IMR-90 (cell line): ENCODE data around the gene C10orf90. TPM values are rescaled to one million over a fixed set of nuclear protein-coding genes. Genes with fewer than 3 reads are reported as not detected.

Experiments
- ATAC-seq: fragments of 200-7000 bp; cut with Tn5 transposase; 2 replicates; pipeline ENCODE4 v1.9.1; 2020; ENCODE audit warnings: low read depth, mild to moderate bottlenecking, moderate library complexity
- BruUV-seq: library from RNA; stranded (reverse); fragments of 400-500 nt; replicated peaks from 2 replicates; lab custom pipeline; 2021; lab: Mats Ljungman, UMichigan
- CTCF ChIA-PET: fragments of 300-600 bp; formaldehyde crosslinking; extraction: SDS; loops from one replicate; lab custom pipeline; 2021; ENCODE audit warnings: antibody characterized with exemption; lab: Yijun Ruan, JAX
- POLR2A ChIA-PET: fragments of 300-600 bp; sonication (Branson Sonifier 250); formaldehyde crosslinking; loops from one replicate; lab custom pipeline; 2022; ENCODE audit warnings: antibody characterized with exemption; ENCODE audit not compliant: unreplicated experiment; lab: Charles Lee
- DNase-seq: peaks from one replicate; pipeline ENCODE4 v3.0.0; 2013
- H2AFZ ChIP-seq: replicated peaks from 2 replicates; pipeline ENCODE3; 2013; ENCODE audit warnings: low read length, mild to moderate bottlenecking; ENCODE audit not compliant: poor library complexity
- H2AK5ac ChIP-seq: 2 replicates; pipeline ENCODE4 v1.6.1; 2013; ENCODE audit warnings: low read depth, low read length, inconsistent platforms
- H2AK9ac ChIP-seq: replicated peaks from 2 replicates; pipeline ENCODE3; 2013; ENCODE audit warnings: mild to moderate bottlenecking, low read depth, low read length, moderate library complexity; ENCODE audit not compliant: poor library complexity
- H2BK120ac ChIP-seq: 2 replicates; pipeline ENCODE4 v1.6.1; 2013; ENCODE audit warnings: low read depth, low read length, inconsistent platforms
- H2BK15ac ChIP-seq: 3 replicates; pipeline ENCODE4 v1.6.1; 2013; ENCODE audit warnings: low read depth, low read length, inconsistent platforms
- H2BK20ac ChIP-seq: 2 replicates; pipeline ENCODE4 v1.6.1; 2013; ENCODE audit warnings: low read depth, mild to moderate bottlenecking, inconsistent platforms, low read length, moderate library complexity
- H2BK5ac ChIP-seq: 2 replicates; pipeline ENCODE4 v1.6.1; 2013; ENCODE audit warnings: mild to moderate bottlenecking, low read depth, low read length, inconsistent platforms; ENCODE audit not compliant: poor library complexity, severe bottlenecking
- H3K14ac ChIP-seq: replicated peaks from 2 replicates; pipeline ENCODE4 v1.6.1; 2013; ENCODE audit warnings: low read depth, low read length, inconsistent platforms
- H3K18ac ChIP-seq: 2 replicates; pipeline ENCODE4 v1.6.1; 2013; ENCODE audit warnings: low read depth, low read length, control low read depth
- H3K23ac ChIP-seq: 2 replicates; pipeline ENCODE4 v1.6.1; 2013; ENCODE audit warnings: low read depth, low read length, inconsistent platforms
- H3K27ac ChIP-seq: 2 replicates; pipeline ENCODE4 v1.5.1; 2013; ENCODE audit warnings: mild to moderate bottlenecking, control low read depth, low read length; ENCODE audit not compliant: insufficient read depth
- H3K27me3 ChIP-seq: 2 replicates; pipeline ENCODE4 v1.6.1; 2013; ENCODE audit warnings: low read length; ENCODE audit not compliant: control insufficient read depth, insufficient read depth
- H3K36me3 ChIP-seq: 2 replicates; pipeline ENCODE4 v1.6.1; 2013; ENCODE audit warnings: low read length, mixed read lengths; ENCODE audit not compliant: control insufficient read depth, insufficient read depth
- H3K4ac ChIP-seq: 2 replicates; pipeline ENCODE4 v1.6.1; 2013; ENCODE audit warnings: low read depth, low read length, inconsistent platforms
- H3K4me1 ChIP-seq: 2 replicates; pipeline ENCODE4 v1.6.1; 2013; ENCODE audit warnings: low read length, mixed read lengths; ENCODE audit not compliant: control insufficient read depth, insufficient read depth
- H3K4me2 ChIP-seq: 2 replicates; pipeline ENCODE4 v1.6.1; 2013; ENCODE audit warnings: low read depth, mild to moderate bottlenecking, control low read depth, low read length, moderate library complexity
- H3K4me3 ChIP-seq: 2 replicates; pipeline ENCODE4 v1.5.1; 2013; ENCODE audit warnings: low read depth, mild to moderate bottlenecking, control low read depth, low read length, moderate library complexity; ENCODE audit not compliant: insufficient read depth
- H3K56ac ChIP-seq: 2 replicates; pipeline ENCODE4 v1.6.1; 2013; ENCODE audit warnings: low read length, inconsistent platforms; ENCODE audit not compliant: insufficient read depth; ENCODE audit errors: extremely low read depth
- H3K79me1 ChIP-seq, 2 experiments: 2 replicates each; pipeline ENCODE4 v1.6.1; 2013; ENCODE audit warnings: low read length in 2 of 2, inconsistent platforms in 1 of 2, low read depth in 1 of 2
- H3K9ac ChIP-seq: 2 replicates; pipeline ENCODE4 v1.6.1; 2013; ENCODE audit warnings: low read depth, low read length, control low read depth
- H3K9me1 ChIP-seq: 2 replicates; pipeline ENCODE4 v1.6.1; 2013; ENCODE audit warnings: low read length, inconsistent platforms; ENCODE audit not compliant: insufficient read depth
- H3K9me3 ChIP-seq: 2 replicates; pipeline ENCODE4 v1.6.1; 2013; ENCODE audit warnings: low read length; ENCODE audit not compliant: control insufficient read depth, insufficient read depth
- H4K20me1 ChIP-seq: 2 replicates; pipeline ENCODE4 v1.6.1; 2013; ENCODE audit warnings: low read length, inconsistent platforms; ENCODE audit not compliant: insufficient read depth
- H4K5ac ChIP-seq: 2 replicates; pipeline ENCODE4 v1.6.1; 2013; ENCODE audit warnings: mild to moderate bottlenecking, low read depth, low read length, control low read depth
- H4K8ac ChIP-seq, 2 experiments: 2 replicates each; pipeline ENCODE4 v1.6.1; 2013; ENCODE audit warnings: low read depth in 2 of 2, low read length in 2 of 2, control low read depth in 1 of 2, inconsistent platforms in 1 of 2
- H4K91ac ChIP-seq: 2 replicates; pipeline ENCODE4 v1.6.1; 2013; ENCODE audit warnings: low read depth, low read length, inconsistent platforms; ENCODE audit not compliant: insufficient read depth
- CHD1 ChIP-seq: IDR thresholded peaks from 2 replicates; pipeline ENCODE4 v1.6.1; 2012; ENCODE audit warnings: low read depth, low read length, improper control_type of control experiment
- POLR2A ChIP-seq: IDR thresholded peaks from 2 replicates; pipeline ENCODE4 v1.6.1; 2012; ENCODE audit warnings: mild to moderate bottlenecking, low read depth, low read length
- SMC3 ChIP-seq: fragments of 150-350 bp; IDR thresholded peaks from 2 replicates; pipeline ENCODE4 v1.6.1; 2016; ENCODE audit warnings: low read depth, mild to moderate bottlenecking, antibody characterized with exemption, low read length, moderate library complexity
- WGBS, 2 experiments: methylation state at CpG; one replicate each; pipeline versions ENCODE4 v1.1.5 to v1.1.7; 2013; ENCODE audit warnings: missing lambda C conversion rate in 2 of 2; ENCODE audit not compliant: insufficient read length in 1 of 2; ENCODE audit errors: extremely low coverage in 2 of 2; 5-methylcytosine and 5-hydroxymethylcytosine counted together
- dilution Hi-C: fragments of 300-500 bp; cut with HindIII; formaldehyde crosslinking; loops from one replicate; pipeline ENCODE4 v1.14.3; 2018; ENCODE audit warnings: low sequenced_read_pairs; ENCODE audit not compliant: unreplicated experiment
- in situ Hi-C: fragments of 300-500 bp; cut with MboI; formaldehyde crosslinking; loops from 3 replicates; pipeline ENCODE4 v1.14.3; 2019; ENCODE audit warnings: low sequenced_read_pairs, inconsistent platforms, mixed read lengths
- intact Hi-C: fragments of 100-400 bp; cut with micrococcal nuclease; formaldehyde crosslinking; loops from 2 replicates; pipeline ENCODE4 v1.10.0; 2022
- polyA plus RNA-seq, 3 experiments: library from polyadenylated mRNA; depleted of rRNA; stranded (reverse); fragments of >200 nt; gene quantifications; 2 replicates each; pipeline ENCODE4 v1.2.3, GENCODE V29; 2012; ENCODE audit warnings: low replicate concordance in 1 of 3
- total RNA-seq: library from RNA; depleted of rRNA; stranded (reverse); fragments of >200 nt; gene quantifications from 2 replicates; pipeline ENCODE4 v1.2.3, GENCODE V29; 2012
- TF ChIP-seq, protein P1 (sequence below): fragments of 150-350 bp; IDR thresholded peaks from 2 replicates; pipeline ENCODE4 v1.6.1; 2016; ENCODE audit warnings: low read depth, mild to moderate bottlenecking, low read length, moderate library complexity, borderline replicate concordance

C10orf90 gene
- total and polyA plus RNA-seq, 2 of the 4 experiments (the other 2 are of a cell fraction): 0.05 to 0.18 TPM

GRCh38 chr10:126690534-126690933, 20.0 kb upstream of the C10orf90 start:
- Histone ChIP-seq H4K5ac (no peak overlapping the region), H3K23ac (no peak overlapping the region), H3K14ac (no peak overlapping the region), H3K4me3 (no peak overlapping the region), H2BK15ac (no peak overlapping the region), H3K36me3 (no peaks in the 10 kb centered on the region), H3K9me3 (0 out of 2 replicates have a peak, but pooled peaks cover 2% of the 10 kb centered on the region), H2AK9ac (no peak overlapping the region), H4K8ac (no peak overlapping the region), H3K56ac (no peak overlapping the region), H4K91ac (no peak overlapping the region), H2BK5ac (no peak overlapping the region), H3K4me2 (no peak overlapping the region), H2AK5ac (no peak overlapping the region), H2BK20ac (no peak overlapping the region), H2AFZ (no peak overlapping the region), H4K20me1 (no peaks in the 10 kb centered on the region), H3K9me1 (no peaks in the 10 kb centered on the region), H3K4ac (no peak overlapping the region), H3K18ac (no peak overlapping the region), H2BK120ac (no peak overlapping the region), H3K27me3 (no peaks in the 10 kb centered on the region), H3K4me1 (no peaks in the 10 kb centered on the region), H3K27ac (no peak overlapping the region), H3K9ac (no peak overlapping the region), H3K79me1 (no peaks in the 10 kb centered on the region)
- BruUV-seq: no TSS peak
- ATAC-seq: no peak
- ChIA-PET POLR2A (no interaction called here), CTCF (no interaction called here)
- in situ Hi-C loops (no loop called here), dilution Hi-C loops (no loop called here), intact Hi-C loops (no loop called here)
- TF ChIP-seq CHD1 (no peak), POLR2A (no peak), SMC3 (no peak)
- TF ChIP-seq, protein P1, sequence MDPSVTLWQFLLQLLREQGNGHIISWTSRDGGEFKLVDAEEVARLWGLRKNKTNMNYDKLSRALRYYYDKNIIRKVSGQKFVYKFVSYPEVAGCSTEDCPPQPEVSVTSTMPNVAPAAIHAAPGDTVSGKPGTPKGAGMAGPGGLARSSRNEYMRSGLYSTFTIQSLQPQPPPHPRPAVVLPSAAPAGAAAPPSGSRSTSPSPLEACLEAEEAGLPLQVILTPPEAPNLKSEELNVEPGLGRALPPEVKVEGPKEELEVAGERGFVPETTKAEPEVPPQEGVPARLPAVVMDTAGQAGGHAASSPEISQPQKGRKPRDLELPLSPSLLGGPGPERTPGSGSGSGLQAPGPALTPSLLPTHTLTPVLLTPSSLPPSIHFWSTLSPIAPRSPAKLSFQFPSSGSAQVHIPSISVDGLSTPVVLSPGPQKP: no peak
- 17% methylated on average over 1 of the region's 2 CpGs; no CpG with 5 or more reads in 1 of the 2 experiments for WGBS, 2 experiments
- no peak for DNase-seq
